Neural crest cell (in vitro differentiated cells): Measurements from ENCODE around the gene SEMA3G. TPM values are rescaled to one million over a fixed set of nuclear protein-coding genes. Genes with fewer than 3 reads are reported as not detected.
A peak's percentile ranks its signal among the peaks of the same experiment; 100 is the strongest.

Experiments used
- DNase-seq: peaks from one replicate; pipeline ENCODE4 v3.0.0; 2021; ENCODE audit warnings: low read depth, mixed read lengths, low spot score
- H3K27ac Mint-ChIP-seq: one replicate; pipeline ENCODE4 v1.8.0; 2021; ENCODE audit warnings: mild to moderate bottlenecking, mixed read lengths; ENCODE audit not compliant: unreplicated experiment
- H3K27me3 Mint-ChIP-seq: 2 replicates; pipeline ENCODE4 v1.8.0; 2021; ENCODE audit warnings: low read depth, mild to moderate bottlenecking, mixed read lengths
- H3K36me3 Mint-ChIP-seq: 2 replicates; pipeline ENCODE4 v1.8.0; 2021; ENCODE audit warnings: low read depth, mild to moderate bottlenecking, mixed read lengths
- H3K4me1 Mint-ChIP-seq: 2 replicates; pipeline ENCODE4 v1.8.0; 2021; ENCODE audit warnings: mixed read lengths
- H3K4me3 Mint-ChIP-seq: one replicate; pipeline ENCODE4 v1.8.0; 2021; ENCODE audit warnings: mild to moderate bottlenecking, mixed read lengths
- H3K9me3 Mint-ChIP-seq: 2 replicates; pipeline ENCODE4 v1.8.0; 2021; ENCODE audit warnings: mixed read lengths
- CTCF ChIP-seq: fragments of 200-600 bp; sonication (generic); conservative IDR thresholded peaks from 2 replicates; pipeline ENCODE4 v1.5.0; 2021; ENCODE audit warnings: antibody characterized with exemption, mild to moderate bottlenecking
- total RNA-seq: library from RNA; stranded (reverse); gene quantifications from 2 replicates; pipeline ENCODE4 v1.2.1, GENCODE V29; 2021

SEMA3G gene
- total RNA-seq, 1 donor from 2014 or later = 5.2 TPM

GRCh38 chr3:52490035-52490938 lies 45.4 kb upstream of the SEMA3G start:
- H3K36me3 Mint-ChIP-seq = peaks cover 2% of the 10 kb centered on the region
- H3K27me3 Mint-ChIP-seq = peaks cover 3% of the 10 kb centered on the region

GRCh38 chr3:52489453-52489852 lies 44.5 kb upstream of the SEMA3G start:
- H3K36me3 Mint-ChIP-seq = peaks cover 2% of the 10 kb centered on the region
- peaks cover 3% of the 10 kb centered on the region for H3K27me3 Mint-ChIP-seq
- no peak overlapping the region for H3K4me3 Mint-ChIP-seq
- H3K9me3 Mint-ChIP-seq = no peaks in the 10 kb centered on the region
- TF ChIP-seq CTCF = no peak
- H3K27ac Mint-ChIP-seq = no peak overlapping the region
- H3K4me1 Mint-ChIP-seq = peaks cover 10% of the 10 kb centered on the region
- DNase-seq = no peak

More at GRCh38 chr3:52490035-52490938, 45.4 kb upstream of the SEMA3G start:
- H3K4me1 Mint-ChIP-seq = peaks cover 4% of the 10 kb centered on the region
- TF ChIP-seq CTCF = no peak
- H3K4me3 Mint-ChIP-seq = peak overlapping the region; percentile 35
- no peak overlapping the region for H3K27ac Mint-ChIP-seq
- no peaks in the 10 kb centered on the region for H3K9me3 Mint-ChIP-seq
- DNase-seq = no peak

- no peak for DNase-seq
- Mint-ChIP-seq H3K27ac (no peak overlapping the region), H3K27me3 (no peaks in the 10 kb centered on the region), H3K36me3 (peaks cover 2% of the 10 kb centered on the region), H3K4me1 (peaks cover 14% of the 10 kb centered on the region), H3K4me3 (no peak overlapping the region), H3K9me3 (no peaks in the 10 kb centered on the region)
- TF ChIP-seq CTCF = no peak
Observed at GRCh38 chr3:52488746-52489145, 43.8 kb upstream of the SEMA3G start.

GRCh38 chr3:52487788-52488691 lies 43.1 kb upstream of the SEMA3G start:
- Mint-ChIP-seq H3K9me3 (no peaks in the 10 kb centered on the region), H3K36me3 (peaks cover 4% of the 10 kb centered on the region), H3K27ac (no peak overlapping the region), H3K4me3 (no peak overlapping the region), H3K27me3 (no peaks in the 10 kb centered on the region), H3K4me1 (peaks cover 21% of the 10 kb centered on the region)
- no peak for DNase-seq
- no peak for TF ChIP-seq CTCF

- Mint-ChIP-seq H3K36me3 (peaks cover 9% of the 10 kb centered on the region), H3K4me1 (peaks cover 29% of the 10 kb centered on the region), H3K27ac (no peak overlapping the region), H3K4me3 (no peak overlapping the region), H3K27me3 (no peaks in the 10 kb centered on the region), H3K9me3 (no peaks in the 10 kb centered on the region)
- TF ChIP-seq CTCF = no peak
- no peak for DNase-seq
Observed at GRCh38 chr3:52487050-52487787, 42.3 kb upstream of the SEMA3G start.
